Measurements from ENCODE around the gene UNC5A.

Gene UNC5A

DNA sequence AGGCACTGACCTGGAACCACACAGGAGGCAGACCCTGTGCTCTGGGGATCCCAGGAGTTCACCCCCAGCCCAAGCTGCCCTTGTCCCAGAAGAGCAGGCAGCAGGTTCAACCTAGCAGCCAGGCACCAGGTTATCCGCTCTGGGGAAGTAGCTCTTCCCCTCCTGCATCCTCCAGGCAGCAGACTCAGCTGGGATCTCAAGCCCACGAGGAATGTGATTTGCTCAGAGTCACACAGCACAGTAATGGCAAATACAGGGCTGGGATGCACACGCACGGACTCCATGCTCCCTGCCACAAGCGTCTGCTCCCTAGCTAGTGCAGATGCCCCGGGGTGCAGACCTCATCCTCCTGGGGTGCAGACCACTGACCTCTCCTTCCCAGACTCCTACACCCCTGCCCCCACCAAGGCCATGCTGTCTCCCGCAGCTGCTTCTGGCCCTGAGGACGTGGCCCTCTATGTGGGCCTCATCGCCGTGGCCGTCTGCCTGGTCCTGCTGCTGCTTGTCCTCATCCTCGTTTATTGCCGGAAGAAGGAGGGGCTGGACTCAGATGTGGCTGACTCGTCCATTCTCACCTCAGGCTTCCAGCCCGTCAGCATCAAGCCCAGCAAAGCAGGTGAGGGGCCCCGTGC is 63.3 kb downstream of the UNC5A start:
- Histone ChIP-seq H3K18ac (ENCODE audit: low read length) (peak overlapping the region; percentile 93), H3K27ac (replicated peaks; ENCODE audit: low read length) (no peak overlapping the region), H3K9ac (ENCODE audit: low read depth, low read length, poor library complexity) (no peak overlapping the region), H3K4me1 (ENCODE audit: control insufficient read depth in 2 of 2, insufficient read depth in 1 of 2, low read depth in 1 of 2, low read length in 2 of 2) (peaks cover 16 to 32% of the 10 kb centered on the region in 2 donors), H2AK5ac (ENCODE audit: low read depth, low read length) (peak overlapping the region; percentile 83), H3K36me3 (replicated peaks in 1 of 2; ENCODE audit: control insufficient read depth in 2 of 2, insufficient read depth in 2 of 2, low read length in 2 of 2) (no peaks in the 10 kb centered on the region), H4K8ac (ENCODE audit: low read depth, low read length) (peak overlapping the region; percentile 23), H3K4me2 (ENCODE audit: insufficient read depth, low read length, poor library complexity, severe bottlenecking) (no peak overlapping the region), H3K27me3 (ENCODE audit: control insufficient read depth in 3 of 3, insufficient read depth in 3 of 3, low read depth in 1 of 3, low read length in 3 of 3) (peaks cover 0 to 62% (median 0%) of the 10 kb centered on the region in 3 experiments), H3K14ac (ENCODE audit: low read length) (peak overlapping the region; percentile 56), H3K23ac (ENCODE audit: low read depth, low read length, poor library complexity) (no peak overlapping the region), H3K4me3 (ENCODE audit: low read length in 2 of 2) (no peak overlapping the region), H3K79me1 (ENCODE audit: low read depth, low read length) (no peaks in the 10 kb centered on the region), H4K91ac (ENCODE audit: low read depth, low read length, poor library complexity) (peak overlapping the region; percentile 43), H2BK12ac (ENCODE audit: low read length) (peak overlapping the region; percentile 46), H3K9me3 (replicated peaks in 1 of 2; ENCODE audit: control insufficient read depth in 2 of 2, insufficient read depth in 1 of 2, low read depth in 1 of 2, low read length in 2 of 2) (no peaks in the 10 kb centered on the region), H2AFZ (ENCODE audit: low read length) (no peak overlapping the region), H2BK120ac (ENCODE audit: low read depth, low read length) (peak overlapping the region; percentile 65), H2BK15ac (ENCODE audit: low read length) (no peak overlapping the region), H3K4ac (ENCODE audit: low read length) (no peak overlapping the region), H2BK5ac (ENCODE audit: low read length) (peak overlapping the region; percentile 84)
- WGBS, 2 donors (ENCODE audit: extremely low coverage in 2 of 2, insufficient read length in 2 of 2, insufficient replicate concordance in 1 of 2): no CpG with 5 or more reads among the region's 16 CpGs
- no peak for DNase-seq (ENCODE audit: low spot score)

DNA sequence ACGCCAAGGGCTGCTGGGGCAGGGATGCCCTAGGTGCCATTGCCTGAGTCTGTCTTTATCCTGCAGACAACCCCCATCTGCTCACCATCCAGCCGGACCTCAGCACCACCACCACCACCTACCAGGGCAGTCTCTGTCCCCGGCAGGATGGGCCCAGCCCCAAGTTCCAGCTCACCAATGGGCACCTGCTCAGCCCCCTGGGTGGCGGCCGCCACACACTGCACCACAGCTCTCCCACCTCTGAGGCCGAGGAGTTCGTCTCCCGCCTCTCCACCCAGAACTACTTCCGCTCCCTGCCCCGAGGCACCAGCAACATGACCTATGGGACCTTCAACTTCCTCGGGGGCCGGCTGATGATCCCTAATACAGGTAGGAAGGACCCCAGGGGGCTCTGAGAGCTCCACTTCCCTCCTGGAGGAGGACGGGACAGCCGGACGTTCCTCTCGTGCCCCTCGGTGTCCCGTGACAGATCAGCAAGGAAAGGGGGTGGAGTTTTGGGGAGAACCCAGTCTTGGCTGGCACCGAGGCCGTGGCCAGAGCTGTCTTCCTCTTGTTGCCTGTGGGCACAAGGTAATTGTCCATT is 63.9 kb downstream of the UNC5A start:
- H3K9ac ChIP-seq (ENCODE audit: low read depth, low read length, poor library complexity): no peak overlapping the region
- H2AK5ac ChIP-seq (ENCODE audit: low read depth, low read length): peak overlapping the region; percentile 83
- no peak overlapping the region for H3K23ac ChIP-seq (ENCODE audit: low read depth, low read length, poor library complexity)
- no CpG with 5 or more reads among the region's 20 CpGs for WGBS, 2 donors (ENCODE audit: extremely low coverage in 2 of 2, insufficient read length in 2 of 2, insufficient replicate concordance in 1 of 2)
- H3K79me1 ChIP-seq (ENCODE audit: low read depth, low read length): no peaks in the 10 kb centered on the region
- peak overlapping the region; percentile 65 for H2BK120ac ChIP-seq (ENCODE audit: low read depth, low read length)
- H3K9me3 ChIP-seq (replicated peaks in 1 of 2; ENCODE audit: control insufficient read depth in 2 of 2, insufficient read depth in 1 of 2, low read depth in 1 of 2, low read length in 2 of 2): no peaks in the 10 kb centered on the region
- peak overlapping the region; percentile 93 for H3K18ac ChIP-seq (ENCODE audit: low read length)
- H2AFZ ChIP-seq (ENCODE audit: low read length): no peak overlapping the region
- no peak overlapping the region for H4K8ac ChIP-seq (ENCODE audit: low read depth, low read length)
- H3K4me1 ChIP-seq (ENCODE audit: control insufficient read depth in 2 of 2, insufficient read depth in 1 of 2, low read depth in 1 of 2, low read length in 2 of 2): peaks cover 10 to 25% of the 10 kb centered on the region in 2 donors
- DNase-seq (ENCODE audit: low spot score): no peak
- peak overlapping the region; percentile 46 for H2BK12ac ChIP-seq (ENCODE audit: low read length)
- H3K14ac ChIP-seq (ENCODE audit: low read length): peak overlapping the region; percentile 56
- H3K36me3 ChIP-seq (replicated peaks in 1 of 2; ENCODE audit: control insufficient read depth in 2 of 2, insufficient read depth in 2 of 2, low read length in 2 of 2): no peaks in the 10 kb centered on the region
- peak overlapping the region; percentile 84 for H2BK5ac ChIP-seq (ENCODE audit: low read length)
- H2BK15ac ChIP-seq (ENCODE audit: low read length): peak overlapping the region; percentile 73
- H3K4me2 ChIP-seq (ENCODE audit: insufficient read depth, low read length, poor library complexity, severe bottlenecking): no peak overlapping the region
- peaks cover 0 to 57% (median 0%) of the 10 kb centered on the region in 3 experiments for H3K27me3 ChIP-seq (ENCODE audit: control insufficient read depth in 3 of 3, insufficient read depth in 3 of 3, low read depth in 1 of 3, low read length in 3 of 3)
- no peak overlapping the region for H3K4me3 ChIP-seq (ENCODE audit: low read length in 2 of 2)
- no peak overlapping the region for H4K91ac ChIP-seq (ENCODE audit: low read depth, low read length, poor library complexity)
- no peak overlapping the region for H3K27ac ChIP-seq (replicated peaks; ENCODE audit: low read length)
- no peak overlapping the region for H3K4ac ChIP-seq (ENCODE audit: low read length)

DNA sequence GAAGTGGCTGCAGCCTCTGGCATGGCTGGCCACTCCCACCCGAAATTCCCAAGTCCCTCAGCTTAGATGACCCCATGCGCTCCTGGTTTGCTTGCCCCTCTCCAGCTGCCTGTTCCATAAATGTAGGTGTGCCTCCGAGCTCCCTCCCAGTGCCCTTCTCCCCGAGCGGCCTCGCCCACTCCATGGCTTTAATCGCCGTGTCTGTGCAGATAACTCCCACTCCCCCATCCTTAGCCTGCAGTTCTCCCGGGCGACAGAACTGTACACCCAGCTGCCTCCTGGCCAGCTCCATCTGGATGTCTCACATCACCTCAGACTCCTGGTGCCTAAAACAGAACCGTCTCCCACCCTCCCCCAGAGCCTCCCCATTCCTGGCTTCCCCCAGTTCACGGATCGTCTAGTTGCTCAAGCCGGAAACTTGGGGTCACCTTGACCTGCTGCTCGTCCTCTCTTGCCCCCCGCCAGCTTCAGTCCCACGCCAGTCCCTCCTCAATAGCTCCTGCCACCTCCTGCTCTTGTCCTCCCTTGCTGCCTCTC is 64.7 kb downstream of the UNC5A start:
- Histone ChIP-seq H3K4me2 (ENCODE audit: insufficient read depth, low read length, poor library complexity, severe bottlenecking) (no peak overlapping the region), H3K9me3 (replicated peaks in 1 of 2; ENCODE audit: control insufficient read depth in 2 of 2, insufficient read depth in 1 of 2, low read depth in 1 of 2, low read length in 2 of 2) (no peaks in the 10 kb centered on the region), H3K79me1 (ENCODE audit: low read depth, low read length) (no peaks in the 10 kb centered on the region), H2BK15ac (ENCODE audit: low read length) (no peak overlapping the region), H3K18ac (ENCODE audit: low read length) (no peak overlapping the region), H3K9ac (ENCODE audit: low read depth, low read length, poor library complexity) (no peak overlapping the region), H2BK5ac (ENCODE audit: low read length) (peak overlapping the region; percentile 1), H3K23ac (ENCODE audit: low read depth, low read length, poor library complexity) (no peak overlapping the region), H2AFZ (ENCODE audit: low read length) (no peak overlapping the region), H3K27ac (replicated peaks; ENCODE audit: low read length) (no peak overlapping the region), H3K27me3 (ENCODE audit: control insufficient read depth in 3 of 3, insufficient read depth in 3 of 3, low read depth in 1 of 3, low read length in 3 of 3) (peaks cover 0 to 57% (median 0%) of the 10 kb centered on the region in 3 experiments), H3K14ac (ENCODE audit: low read length) (no peak overlapping the region), H2BK120ac (ENCODE audit: low read depth, low read length) (no peak overlapping the region), H2AK5ac (ENCODE audit: low read depth, low read length) (no peak overlapping the region), H2BK12ac (ENCODE audit: low read length) (no peak overlapping the region), H3K4ac (ENCODE audit: low read length) (no peak overlapping the region), H3K4me3 (ENCODE audit: low read length in 2 of 2) (no peak overlapping the region), H4K8ac (ENCODE audit: low read depth, low read length) (no peak overlapping the region), H4K91ac (ENCODE audit: low read depth, low read length, poor library complexity) (no peak overlapping the region), H3K4me1 (ENCODE audit: control insufficient read depth in 2 of 2, insufficient read depth in 1 of 2, low read depth in 1 of 2, low read length in 2 of 2) (peaks cover 6 to 21% of the 10 kb centered on the region in 2 donors), H3K36me3 (replicated peaks in 1 of 2; ENCODE audit: control insufficient read depth in 2 of 2, insufficient read depth in 2 of 2, low read length in 2 of 2) (no peaks in the 10 kb centered on the region)
- DNase-seq (ENCODE audit: low spot score): no peak
- WGBS, 2 donors (ENCODE audit: extremely low coverage in 2 of 2, insufficient read length in 2 of 2, insufficient replicate concordance in 1 of 2): no CpG with 5 or more reads among the region's 17 CpGs

DNA sequence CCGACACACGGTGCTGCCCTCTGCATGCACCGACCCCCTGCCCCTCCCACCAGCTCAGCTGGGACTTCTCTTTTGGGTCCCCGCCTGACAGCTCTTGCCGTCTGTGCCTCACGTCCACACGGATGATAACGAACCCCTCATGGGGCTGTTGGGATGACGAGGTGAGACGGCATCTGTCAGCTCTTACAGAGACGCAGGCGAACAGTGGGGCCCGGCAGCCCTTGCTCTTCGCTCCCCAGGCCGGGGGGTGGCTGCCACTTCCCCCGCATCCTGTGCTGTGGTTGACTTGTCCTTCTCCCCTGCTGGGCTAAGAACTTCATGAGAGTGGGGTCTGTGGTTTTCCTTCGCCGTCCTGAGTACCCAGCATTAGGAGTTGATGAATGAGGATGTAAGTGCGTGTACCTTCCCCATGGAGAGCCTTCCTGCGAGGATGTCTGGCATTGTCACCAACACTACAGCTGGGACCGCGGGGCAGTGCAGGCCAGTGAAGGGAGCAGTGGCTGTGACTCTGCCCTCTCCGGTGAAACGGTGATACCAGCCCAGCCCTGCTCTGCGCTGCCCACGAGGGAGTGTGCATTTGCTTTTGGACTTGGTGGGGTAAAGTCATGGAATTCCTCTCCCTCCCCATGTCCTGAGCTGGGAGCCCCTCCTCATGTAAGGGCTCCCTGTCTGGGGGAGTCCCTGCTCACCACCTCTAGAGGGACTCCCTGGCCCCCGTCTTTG is 65.6 kb downstream of the UNC5A start:
- H3K18ac ChIP-seq (ENCODE audit: low read length): peak overlapping the region; percentile 70
- no peaks in the 10 kb centered on the region for H3K9me3 ChIP-seq (replicated peaks in 1 of 2; ENCODE audit: control insufficient read depth in 2 of 2, insufficient read depth in 1 of 2, low read depth in 1 of 2, low read length in 2 of 2)
- peak overlapping the region; percentile 47 for H3K14ac ChIP-seq (ENCODE audit: low read length)
- peaks cover 7 to 18% of the 10 kb centered on the region in 2 donors for H3K4me1 ChIP-seq (ENCODE audit: control insufficient read depth in 2 of 2, insufficient read depth in 1 of 2, low read depth in 1 of 2, low read length in 2 of 2)
- peak overlapping the region; percentile 65 for H2BK12ac ChIP-seq (ENCODE audit: low read length)
- H3K4me2 ChIP-seq (ENCODE audit: insufficient read depth, low read length, poor library complexity, severe bottlenecking): no peak overlapping the region
- no peak overlapping the region for H4K8ac ChIP-seq (ENCODE audit: low read depth, low read length)
- peak overlapping the region; percentile 15 for H3K23ac ChIP-seq (ENCODE audit: low read depth, low read length, poor library complexity)
- no peak overlapping the region for H4K91ac ChIP-seq (ENCODE audit: low read depth, low read length, poor library complexity)
- H3K27me3 ChIP-seq (ENCODE audit: control insufficient read depth in 3 of 3, insufficient read depth in 3 of 3, low read depth in 1 of 3, low read length in 3 of 3): peaks cover 0 to 57% (median 0%) of the 10 kb centered on the region in 3 experiments
- H2BK120ac ChIP-seq (ENCODE audit: low read depth, low read length): no peak overlapping the region
- H2AK5ac ChIP-seq (ENCODE audit: low read depth, low read length): peak overlapping the region; percentile 96
- no peak for DNase-seq (ENCODE audit: low spot score)
- no peaks in the 10 kb centered on the region for H3K79me1 ChIP-seq (ENCODE audit: low read depth, low read length)
- H2BK15ac ChIP-seq (ENCODE audit: low read length): peak overlapping the region; percentile 54
- H2BK5ac ChIP-seq (ENCODE audit: low read length): peak overlapping the region; percentile 1
- no peak overlapping the region for H3K27ac ChIP-seq (replicated peaks; ENCODE audit: low read length)
- H3K4ac ChIP-seq (ENCODE audit: low read length): no peak overlapping the region
- no peak overlapping the region for H3K4me3 ChIP-seq (ENCODE audit: low read length in 2 of 2)
- no peaks in the 10 kb centered on the region for H3K36me3 ChIP-seq (replicated peaks in 1 of 2; ENCODE audit: control insufficient read depth in 2 of 2, insufficient read depth in 2 of 2, low read length in 2 of 2)
- WGBS, 2 donors (ENCODE audit: extremely low coverage in 2 of 2, insufficient read length in 2 of 2, insufficient replicate concordance in 1 of 2): no CpG with 5 or more reads among the region's 27 CpGs
- H3K9ac ChIP-seq (ENCODE audit: low read depth, low read length, poor library complexity): no peak overlapping the region
- no peak overlapping the region for H2AFZ ChIP-seq (ENCODE audit: low read length)
